DND-41 (cell line): ENCODE data around the gene PTPRO.

Source experiments
- CTCF ChIP-seq: IDR thresholded peaks from 2 replicates; pipeline ENCODE4 v1.5.1; 2012; ENCODE audit warnings: borderline replicate concordance, low read length, moderate library complexity, mild to moderate bottlenecking; ENCODE audit not compliant: poor library complexity, severe bottlenecking; ENCODE audit errors: extremely low read depth
- EZH2 ChIP-seq: IDR thresholded peaks from 3 replicates; pipeline ENCODE4 v1.6.1; 2012; ENCODE audit warnings: borderline replicate concordance, low read depth, mild to moderate bottlenecking, moderate library complexity, low read length, inconsistent platforms; ENCODE audit not compliant: severe bottlenecking

DNA sequence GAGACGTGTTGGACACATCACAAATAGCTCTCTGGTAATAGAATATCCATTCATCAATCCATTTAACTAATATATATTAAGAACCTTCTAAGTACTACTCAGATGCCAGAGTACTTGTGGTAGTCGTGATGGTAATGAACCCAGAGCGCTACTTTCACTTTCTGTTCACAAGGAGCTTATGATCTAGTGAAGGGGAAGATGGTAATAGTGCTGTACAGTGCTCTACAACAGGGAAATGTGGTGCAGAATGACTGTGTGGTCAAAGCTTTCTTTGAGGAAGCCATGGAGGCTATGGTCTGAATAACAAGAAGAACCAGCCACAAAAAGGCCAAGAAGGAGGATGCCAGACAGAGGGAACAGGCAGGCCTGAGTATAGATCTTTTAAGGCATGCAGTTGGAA is 212.0 kb downstream of the PTPRO start:
- TF ChIP-seq CTCF (no peak), EZH2 (no peak)
